SIG-M5 (cell line): ENCODE data around the gene SLC25A10.

ENCODE experiments used
- DNase-seq: peaks from one replicate; lab custom pipeline; 2025; lab: John Stamatoyannopoulos, UW

Gene SLC25A10

GRCh38 chr17:81687770-81688541, 24.1 kb upstream of the SLC25A10 start:
- no peak for DNase-seq

- DNase-seq, result no peak
Measured at GRCh38 chr17:81688616-81689015, 23.5 kb upstream of the SLC25A10 start.

GRCh38 chr17:81690066-81690465, 22.0 kb upstream of the SLC25A10 start:
- DNase-seq, result no peak

- DNase-seq, result no peak
Measured at GRCh38 chr17:81690549-81690948, 21.5 kb upstream of the SLC25A10 start.

- no peak for DNase-seq
Measured at GRCh38 chr17:81691196-81691595, 20.9 kb upstream of the SLC25A10 start.

- no peak for DNase-seq
Measured at GRCh38 chr17:81691608-81692007, 20.5 kb upstream of the SLC25A10 start.

GRCh38 chr17:81693509-81694210, 18.4 kb upstream of the SLC25A10 start:
- no peak for DNase-seq

- no peak for DNase-seq
Measured at GRCh38 chr17:81694810-81695209, 17.3 kb upstream of the SLC25A10 start.

- DNase-seq, result no peak
Measured at GRCh38 chr17:81695211-81695610, 16.9 kb upstream of the SLC25A10 start.

GRCh38 chr17:81695801-81696200, 16.3 kb upstream of the SLC25A10 start:
- no peak for DNase-seq

- DNase-seq, result no peak
Measured at GRCh38 chr17:81696218-81696941, 15.7 kb upstream of the SLC25A10 start.

- DNase-seq, result no peak
Measured at GRCh38 chr17:81697261-81698044, 14.6 kb upstream of the SLC25A10 start.

GRCh38 chr17:81700353-81701287, 11.5 kb upstream of the SLC25A10 start:
- no peak for DNase-seq

- DNase-seq, result no peak
Measured at GRCh38 chr17:81701288-81702071, 10.6 kb upstream of the SLC25A10 start.

- no peak for DNase-seq
Measured at GRCh38 chr17:81702934-81703746, 8.9 kb upstream of the SLC25A10 start, which contains the start of gene MRPL12. Gene MRPL12, plus strand, starts transcription at chr17:81703367. Its CDS starts 135 bp downstream, at chr17:81703502.

GRCh38 chr17:81703747-81704654, 8.1 kb upstream of the SLC25A10 start:
- DNase-seq, result no peak

GRCh38 chr17:81705518-81706231, 6.4 kb upstream of the SLC25A10 start:
- DNase-seq, result no peak
